HEK293 (cell line): ENCODE data around the gene ANKRD33B.

Source experiments
- RBAK ChIP-seq: fragments of 450-650 bp; formaldehyde crosslinking; IDR thresholded peaks from 2 replicates; pipeline ENCODE4 v1.5.1; 2016; ENCODE audit warnings: missing biosample characterization, missing genetic modification characterization
- ZBTB17 ChIP-seq: fragments of 450-650 bp; formaldehyde crosslinking; IDR thresholded peaks from 2 replicates; pipeline ENCODE4 v1.5.1; 2016; ENCODE audit warnings: missing biosample characterization, missing genetic modification characterization
- ZNF175 ChIP-seq: fragments of 450-650 bp; formaldehyde crosslinking; IDR thresholded peaks from 2 replicates; pipeline ENCODE4 v1.5.1; 2016; ENCODE audit warnings: missing biosample characterization, missing genetic modification characterization
- ZNF202 ChIP-seq: fragments of 450-650 bp; formaldehyde crosslinking; IDR thresholded peaks from 2 replicates; pipeline ENCODE4 v1.5.1; 2016; ENCODE audit warnings: missing biosample characterization, missing genetic modification characterization, borderline replicate concordance
- ZNF777 ChIP-seq: fragments of 450-650 bp; formaldehyde crosslinking; IDR thresholded peaks from 2 replicates; pipeline ENCODE4 v1.5.1; 2017; ENCODE audit warnings: missing biosample characterization, missing genetic modification characterization, borderline replicate concordance
- TF ChIP-seq, protein P1 (sequence below): fragments of 450-650 bp; formaldehyde crosslinking; IDR thresholded peaks from 2 replicates; pipeline ENCODE4 v1.5.1; 2016; ENCODE audit warnings: missing biosample characterization, missing genetic modification characterization
- TF ChIP-seq, protein P2 (sequence below): fragments of 450-650 bp; formaldehyde crosslinking; conservative IDR thresholded peaks from 2 replicates; pipeline ENCODE4 v1.5.1; 2016; ENCODE audit warnings: low read depth, missing biosample characterization, missing genetic modification characterization

DNA sequence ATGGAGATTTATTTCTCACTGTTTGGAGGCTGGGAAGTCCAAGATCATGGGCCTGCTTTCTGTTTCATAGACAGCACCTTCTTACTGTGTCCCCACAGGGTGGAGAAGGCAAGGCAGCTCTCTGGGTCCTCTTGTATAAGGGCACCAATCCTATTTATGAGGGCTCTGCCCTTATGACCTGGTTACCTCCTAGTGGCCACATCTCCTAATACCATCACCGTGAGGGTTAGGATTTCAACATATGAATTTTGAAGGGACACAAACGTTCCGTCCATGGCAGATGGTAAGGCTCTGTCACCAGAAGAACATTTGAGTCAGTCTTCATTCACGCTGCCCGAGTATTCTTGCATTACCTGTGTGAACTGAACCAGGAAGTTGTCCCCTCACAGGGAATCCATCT lies 48.4 kb downstream of the ANKRD33B start:
- TF ChIP-seq ZNF202 (tag by site-specific recombination) (no peak), ZNF175 (tag by site-specific recombination) (no peak), RBAK (no peak), ZNF777 (tag by site-specific recombination) (no peak), ZBTB17 (tag by site-specific recombination) (no peak)
- TF ChIP-seq, protein P1, sequence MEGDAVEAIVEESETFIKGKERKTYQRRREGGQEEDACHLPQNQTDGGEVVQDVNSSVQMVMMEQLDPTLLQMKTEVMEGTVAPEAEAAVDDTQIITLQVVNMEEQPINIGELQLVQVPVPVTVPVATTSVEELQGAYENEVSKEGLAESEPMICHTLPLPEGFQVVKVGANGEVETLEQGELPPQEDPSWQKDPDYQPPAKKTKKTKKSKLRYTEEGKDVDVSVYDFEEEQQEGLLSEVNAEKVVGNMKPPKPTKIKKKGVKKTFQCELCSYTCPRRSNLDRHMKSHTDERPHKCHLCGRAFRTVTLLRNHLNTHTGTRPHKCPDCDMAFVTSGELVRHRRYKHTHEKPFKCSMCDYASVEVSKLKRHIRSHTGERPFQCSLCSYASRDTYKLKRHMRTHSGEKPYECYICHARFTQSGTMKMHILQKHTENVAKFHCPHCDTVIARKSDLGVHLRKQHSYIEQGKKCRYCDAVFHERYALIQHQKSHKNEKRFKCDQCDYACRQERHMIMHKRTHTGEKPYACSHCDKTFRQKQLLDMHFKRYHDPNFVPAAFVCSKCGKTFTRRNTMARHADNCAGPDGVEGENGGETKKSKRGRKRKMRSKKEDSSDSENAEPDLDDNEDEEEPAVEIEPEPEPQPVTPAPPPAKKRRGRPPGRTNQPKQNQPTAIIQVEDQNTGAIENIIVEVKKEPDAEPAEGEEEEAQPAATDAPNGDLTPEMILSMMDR (tag by site-specific recombination), result no peak
- TF ChIP-seq, protein P2, sequence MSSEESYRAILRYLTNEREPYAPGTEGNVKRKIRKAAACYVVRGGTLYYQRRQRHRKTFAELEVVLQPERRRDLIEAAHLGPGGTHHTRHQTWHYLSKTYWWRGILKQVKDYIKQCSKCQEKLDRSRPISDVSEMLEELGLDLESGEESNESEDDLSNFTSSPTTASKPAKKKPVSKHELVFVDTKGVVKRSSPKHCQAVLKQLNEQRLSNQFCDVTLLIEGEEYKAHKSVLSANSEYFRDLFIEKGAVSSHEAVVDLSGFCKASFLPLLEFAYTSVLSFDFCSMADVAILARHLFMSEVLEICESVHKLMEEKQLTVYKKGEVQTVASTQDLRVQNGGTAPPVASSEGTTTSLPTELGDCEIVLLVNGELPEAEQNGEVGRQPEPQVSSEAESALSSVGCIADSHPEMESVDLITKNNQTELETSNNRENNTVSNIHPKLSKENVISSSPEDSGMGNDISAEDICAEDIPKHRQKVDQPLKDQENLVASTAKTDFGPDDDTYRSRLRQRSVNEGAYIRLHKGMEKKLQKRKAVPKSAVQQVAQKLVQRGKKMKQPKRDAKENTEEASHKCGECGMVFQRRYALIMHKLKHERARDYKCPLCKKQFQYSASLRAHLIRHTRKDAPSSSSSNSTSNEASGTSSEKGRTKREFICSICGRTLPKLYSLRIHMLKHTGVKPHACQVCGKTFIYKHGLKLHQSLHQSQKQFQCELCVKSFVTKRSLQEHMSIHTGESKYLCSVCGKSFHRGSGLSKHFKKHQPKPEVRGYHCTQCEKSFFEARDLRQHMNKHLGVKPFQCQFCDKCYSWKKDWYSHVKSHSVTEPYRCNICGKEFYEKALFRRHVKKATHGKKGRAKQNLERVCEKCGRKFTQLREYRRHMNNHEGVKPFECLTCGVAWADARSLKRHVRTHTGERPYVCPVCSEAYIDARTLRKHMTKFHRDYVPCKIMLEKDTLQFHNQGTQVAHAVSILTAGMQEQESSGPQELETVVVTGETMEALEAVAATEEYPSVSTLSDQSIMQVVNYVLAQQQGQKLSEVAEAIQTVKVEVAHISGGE (tag by site-specific recombination), result no peak
